HepG2 (cell line): ENCODE data around the gene EZH1. TPM values are rescaled to one million over a fixed set of nuclear protein-coding genes. Genes with fewer than 3 reads are reported as not detected.

Source experiments
- ATF5 ChIP-seq: sonication (generic); formaldehyde crosslinking; IDR thresholded peaks from 2 replicates; pipeline ENCODE4 v1.4.0; 2020; ENCODE audit warnings: mild to moderate bottlenecking, low read depth, missing genetic modification reagents
- BCL3 ChIP-seq: sonication (generic); formaldehyde crosslinking; IDR thresholded peaks from 2 replicates; pipeline ENCODE4 v1.5.1; 2020; ENCODE audit warnings: mild to moderate bottlenecking, missing genetic modification reagents, moderate library complexity
- CENPT ChIP-seq: sonication (generic); formaldehyde crosslinking; IDR thresholded peaks from 2 replicates; pipeline ENCODE4 v1.8.0; 2022; ENCODE audit warnings: low read depth, mild to moderate bottlenecking, moderate library complexity, missing genetic modification reagents
- CHCHD3 ChIP-seq: sonication (generic); formaldehyde crosslinking; IDR thresholded peaks from 2 replicates; pipeline ENCODE4 v1.8.0; 2022; ENCODE audit warnings: mild to moderate bottlenecking, missing genetic modification reagents, moderate library complexity
- ELF1 ChIP-seq: sonication (generic); formaldehyde crosslinking; IDR thresholded peaks from 2 replicates; pipeline ENCODE4 v1.4.0; 2020; ENCODE audit warnings: missing genetic modification reagents
- ETV5 ChIP-seq: IDR thresholded peaks from 2 replicates; pipeline ENCODE4 v1.6.1; 2018; ENCODE audit warnings: missing biosample characterization, missing genetic modification reagents, inconsistent platforms, borderline replicate concordance
- FOXC1 ChIP-seq: sonication (generic); formaldehyde crosslinking; IDR thresholded peaks from 2 replicates; pipeline ENCODE4 v1.8.0; 2022; ENCODE audit warnings: mild to moderate bottlenecking, missing genetic modification reagents, borderline replicate concordance
- HOXA7 ChIP-seq: sonication (generic); formaldehyde crosslinking; IDR thresholded peaks from 2 replicates; pipeline ENCODE4 v1.8.1; 2022; ENCODE audit warnings: mild to moderate bottlenecking, missing genetic modification reagents, moderate library complexity
- POGK ChIP-seq: sonication (generic); formaldehyde crosslinking; conservative IDR thresholded peaks from 2 replicates; pipeline ENCODE4 v1.8.0; 2022; ENCODE audit warnings: mild to moderate bottlenecking, moderate library complexity, missing genetic modification reagents
- RBM22 ChIP-seq: fragments of 200-400 bp; formaldehyde crosslinking; optimal IDR thresholded peaks from 2 replicates; pipeline ENCODE3; 2017; ENCODE audit warnings: mild to moderate bottlenecking, low read length, moderate library complexity
- TFE3 ChIP-seq: IDR thresholded peaks from 2 replicates; pipeline ENCODE4 v1.6.1; 2016
- ZNF282 ChIP-seq: fragments of 450-650 bp; IDR thresholded peaks from 2 replicates; pipeline ENCODE4 v1.6.1; 2018; ENCODE audit not compliant: partially characterized antibody
- ZNF468 ChIP-seq: sonication (generic); formaldehyde crosslinking; IDR thresholded peaks from 2 replicates; pipeline ENCODE4 v1.8.0; 2022; ENCODE audit warnings: mild to moderate bottlenecking, moderate library complexity, missing genetic modification reagents
- ZNF547 ChIP-seq: sonication (generic); formaldehyde crosslinking; IDR thresholded peaks from 2 replicates; pipeline ENCODE4 v1.5.1; 2020; ENCODE audit warnings: mild to moderate bottlenecking, missing genetic modification reagents
- ZNF768 ChIP-seq: sonication (generic); formaldehyde crosslinking; IDR thresholded peaks from 2 replicates; pipeline ENCODE4 v1.4.0; 2020; ENCODE audit warnings: missing genetic modification reagents
- ZNF784 ChIP-seq: sonication (generic); formaldehyde crosslinking; IDR thresholded peaks from 2 replicates; pipeline ENCODE4 v1.5.1; 2020; ENCODE audit warnings: missing genetic modification reagents, mild to moderate bottlenecking, borderline replicate concordance
- polyA plus RNA-seq, 8 experiments: library from polyadenylated mRNA; depleted of rRNA in 3 of 8; stranded (reverse) in 7 of 8; unstranded in 1 of 8; fragments of >200 nt; fragmentation: Illumina TruSeq in 4 of 8; extraction: Trizol in 4 of 8; gene quantifications; 2 replicates each; pipeline versions ENCODE4 v1.2.1 to v1.2.3, GENCODE V29; 2011 to 2016; ENCODE audit warnings: low read depth in 4 of 8, missing spikeins in 1 of 8, mixed read lengths in 1 of 8; ENCODE audit not compliant: insufficient read depth in 1 of 8
- total RNA-seq, 5 experiments: library from RNA; depleted of rRNA; stranded (reverse); fragments of >200 nt; fragmentation: Illumina TruSeq; extraction: Trizol; gene quantifications; 2 replicates each; pipeline ENCODE4 v1.2.3, GENCODE V29; 2016; ENCODE audit warnings: low read depth in 1 of 5
- TF ChIP-seq, protein P1 (sequence below): sonication (generic); formaldehyde crosslinking; IDR thresholded peaks from 2 replicates; pipeline ENCODE4 v1.4.0; 2020; ENCODE audit warnings: missing genetic modification reagents
- TF ChIP-seq, protein P2 (sequence below): sonication (generic); formaldehyde crosslinking; IDR thresholded peaks from 2 replicates; pipeline ENCODE4 v1.5.1; 2020; ENCODE audit warnings: mild to moderate bottlenecking, missing genetic modification reagents

The EZH1 gene
- total and polyA plus RNA-seq, 2 of the 13 experiments (the other 11 are each of a cell fraction or from before 2014, with no cell fraction given): 11.6 to 24.0 TPM

DNA sequence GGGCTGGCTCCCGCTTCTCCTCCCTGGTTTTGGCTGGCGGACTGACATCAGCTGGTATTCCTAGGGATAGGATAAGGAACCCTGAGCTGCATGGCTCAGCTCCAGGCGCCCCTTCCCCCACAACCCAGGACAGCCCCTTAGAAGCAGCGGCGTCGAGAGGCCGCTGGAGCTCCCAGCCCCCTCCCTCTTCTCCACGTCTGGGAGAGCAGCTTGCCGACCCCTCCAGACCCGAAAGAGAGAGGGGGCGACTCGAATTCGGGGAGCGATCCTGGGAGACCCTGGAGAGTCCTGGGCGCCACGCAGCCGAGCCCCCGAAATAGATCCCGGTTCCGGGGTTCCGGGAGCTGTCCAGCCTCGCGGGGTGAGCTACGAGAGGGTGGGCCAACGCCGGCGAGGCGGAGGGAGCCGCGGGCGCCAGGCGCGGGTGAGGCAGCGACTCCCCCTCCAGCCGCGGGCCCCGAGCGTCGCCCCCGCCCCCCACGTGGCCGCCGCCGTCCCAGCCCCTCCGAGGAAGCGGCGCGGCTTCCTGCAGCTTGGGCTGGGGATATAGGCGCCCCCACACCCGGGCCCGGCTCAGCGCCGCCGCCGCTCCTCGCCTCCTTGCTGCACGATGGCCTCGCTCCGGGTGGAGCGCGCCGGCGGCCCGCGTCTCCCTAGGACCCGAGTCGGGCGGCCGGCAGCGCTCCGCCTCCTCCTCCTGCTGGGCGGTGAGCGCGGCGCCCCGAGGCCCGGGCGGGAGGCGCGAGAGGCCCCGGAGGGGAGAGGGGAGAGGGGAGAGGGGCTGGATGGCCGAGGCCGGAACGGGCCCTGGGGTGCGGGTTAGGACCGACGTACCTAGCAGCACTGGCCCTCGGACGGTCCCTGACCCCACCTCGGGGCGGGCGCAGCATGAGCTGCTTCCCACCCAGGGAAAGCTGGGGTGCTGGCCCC lies 16.1 kb upstream of the EZH1 start, which contains the start of gene RAMP2 (continued):
- TF ChIP-seq ZNF768 (CRISPR knock-in tag): peak; percentile 17; the same call in 1 of the 2 replicates
- TF ChIP-seq, protein P1, sequence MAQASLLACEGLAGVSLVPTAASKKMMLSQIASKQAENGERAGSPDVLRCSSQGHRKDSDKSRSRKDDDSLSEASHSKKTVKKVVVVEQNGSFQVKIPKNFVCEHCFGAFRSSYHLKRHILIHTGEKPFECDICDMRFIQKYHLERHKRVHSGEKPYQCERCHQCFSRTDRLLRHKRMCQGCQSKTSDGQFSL (CRISPR knock-in tag): no peak
- TF ChIP-seq ZNF547: peak; percentile 91
- TF ChIP-seq POGK: peak; percentile 70; the same call in 1 of the 2 replicates
- no peak for TF ChIP-seq ZNF282
- peak; percentile 32; the same call in 1 of the 2 replicates for TF ChIP-seq CHCHD3 (CRISPR knock-in tag)
- no peak for TF ChIP-seq RBM22
- peak; percentile 91 for TF ChIP-seq ZNF784 (CRISPR knock-in tag)
- TF ChIP-seq, protein P2, sequence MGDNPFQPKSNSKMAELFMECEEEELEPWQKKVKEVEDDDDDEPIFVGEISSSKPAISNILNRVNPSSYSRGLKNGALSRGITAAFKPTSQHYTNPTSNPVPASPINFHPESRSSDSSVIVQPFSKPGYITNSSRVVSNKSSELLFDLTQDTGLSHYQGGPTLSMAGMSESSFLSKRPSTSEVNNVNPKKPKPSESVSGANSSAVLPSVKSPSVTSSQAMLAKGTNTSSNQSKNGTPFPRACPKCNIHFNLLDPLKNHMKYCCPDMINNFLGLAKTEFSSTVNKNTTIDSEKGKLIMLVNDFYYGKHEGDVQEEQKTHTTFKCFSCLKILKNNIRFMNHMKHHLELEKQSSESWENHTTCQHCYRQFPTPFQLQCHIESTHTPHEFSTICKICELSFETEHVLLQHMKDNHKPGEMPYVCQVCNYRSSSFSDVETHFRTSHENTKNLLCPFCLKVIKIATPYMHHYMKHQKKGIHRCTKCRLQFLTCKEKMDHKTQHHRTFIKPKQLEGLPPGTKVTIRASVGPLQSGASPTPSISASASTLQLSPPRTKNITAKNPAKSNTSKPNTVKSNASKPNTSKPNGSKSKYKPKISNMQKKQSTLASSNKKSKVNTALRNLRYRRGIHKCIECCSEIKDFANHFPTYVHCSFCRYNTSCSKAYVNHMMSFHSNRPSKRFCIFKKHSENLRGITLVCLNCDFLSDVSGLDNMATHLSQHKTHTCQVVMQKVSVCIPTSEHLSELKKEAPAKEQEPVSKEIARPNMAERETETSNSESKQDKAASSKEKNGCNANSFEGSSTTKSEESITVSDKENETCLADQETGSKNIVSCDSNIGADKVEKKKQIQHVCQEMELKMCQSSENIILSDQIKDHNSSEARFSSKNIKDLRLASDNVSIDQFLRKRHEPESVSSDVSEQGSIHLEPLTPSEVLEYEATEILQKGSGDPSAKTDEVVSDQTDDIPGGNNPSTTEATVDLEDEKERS (CRISPR knock-in tag): 0 out of 2 replicates have a peak, but pooled peaks have one; percentile 64
- TF ChIP-seq ATF5 (CRISPR knock-in tag): no peak
- TF ChIP-seq ZNF468: peak; percentile 56; the same call in 1 of the 2 replicates
- TF ChIP-seq HOXA7: no peak
- TF ChIP-seq BCL3 (CRISPR knock-in tag): peak; percentile 90; the same call in 1 of the 2 replicates
- no peak for TF ChIP-seq ETV5 (CRISPR knock-in tag)
- no peak for TF ChIP-seq FOXC1 (CRISPR knock-in tag)
- peak; percentile 42; the same call in 1 of the 2 replicates for TF ChIP-seq CENPT
- no peak for TF ChIP-seq TFE3 (CRISPR knock-in tag)
- peak; percentile 23; the same call in 1 of the 2 replicates for TF ChIP-seq ELF1
